HG03432 (cell line): ENCODE measurements around the gene CTNNA2.

Experiments used
- ATAC-seq: cut with Tn5 transposase; IDR thresholded peaks from one replicate; pipeline ENCODE4 v1.9.1; 2021; ENCODE audit warnings: mild to moderate bottlenecking, moderate library complexity; ENCODE audit not compliant: unreplicated experiment

The CTNNA2 gene

GRCh38 chr2:79971807-79972206 lies 459.0 kb downstream of the CTNNA2 start:
- no peak for ATAC-seq

- ATAC-seq = no peak
Observed at GRCh38 chr2:79972661-79973060, 459.8 kb downstream of the CTNNA2 start.

- ATAC-seq = no peak
Observed at GRCh38 chr2:79975791-79976565, 463.1 kb downstream of the CTNNA2 start.

GRCh38 chr2:79977792-79978191 lies 464.9 kb downstream of the CTNNA2 start:
- ATAC-seq = no peak

- ATAC-seq = no peak
Observed at GRCh38 chr2:79980116-79980515, 467.3 kb downstream of the CTNNA2 start.

- no peak for ATAC-seq
Observed at GRCh38 chr2:79980816-79981215, 468.0 kb downstream of the CTNNA2 start.

GRCh38 chr2:79981316-79981715 lies 468.5 kb downstream of the CTNNA2 start:
- no peak for ATAC-seq

- no peak for ATAC-seq
Observed at GRCh38 chr2:79982445-79982844, 469.6 kb downstream of the CTNNA2 start.

GRCh38 chr2:79984476-79984875 lies 471.6 kb downstream of the CTNNA2 start:
- no peak for ATAC-seq

- ATAC-seq = no peak
Observed at GRCh38 chr2:79985145-79985544, 472.3 kb downstream of the CTNNA2 start.

GRCh38 chr2:79985571-79985970 lies 472.7 kb downstream of the CTNNA2 start:
- ATAC-seq = no peak

- no peak for ATAC-seq
Observed at GRCh38 chr2:79993144-79993543, 480.3 kb downstream of the CTNNA2 start.

GRCh38 chr2:79994161-79994560 lies 481.3 kb downstream of the CTNNA2 start:
- no peak for ATAC-seq

- ATAC-seq = no peak
Observed at GRCh38 chr2:79994965-79995364, 482.1 kb downstream of the CTNNA2 start.

- ATAC-seq = no peak
Observed at GRCh38 chr2:79996709-79997108, 483.9 kb downstream of the CTNNA2 start.

GRCh38 chr2:80001701-80002101 lies 488.9 kb downstream of the CTNNA2 start:
- no peak for ATAC-seq

GRCh38 chr2:80002112-80002511 lies 489.3 kb downstream of the CTNNA2 start:
- ATAC-seq = no peak

GRCh38 chr2:80002568-80003157 lies 489.8 kb downstream of the CTNNA2 start:
- ATAC-seq = no peak

GRCh38 chr2:80007777-80008503 lies 495.1 kb downstream of the CTNNA2 start:
- ATAC-seq = no peak

- ATAC-seq = no peak
Observed at GRCh38 chr2:80008596-80008995, 495.7 kb downstream of the CTNNA2 start.

- no peak for ATAC-seq
Observed at GRCh38 chr2:80009211-80009610, 496.4 kb downstream of the CTNNA2 start.

GRCh38 chr2:80012061-80012460 lies 499.2 kb downstream of the CTNNA2 start:
- no peak for ATAC-seq
